ENCODE measurements around the gene SET.

- no peak for TF ChIP-seq E2F4 (CRISPR knock-in tag; IDR thresholded peaks at IDR 0.05; ENCODE audit: borderline replicate concordance, low read depth)
- TF ChIP-seq NR2C2 (CRISPR knock-in tag; IDR thresholded peaks at IDR 0.05), result no peak
Measured at GRCh38 chr9:128685636-128686489, 3.2 kb upstream of the SET start.
